IPS-NIHi7 (cell line): ENCODE measurements around the gene PGK1.
"Not testable (repeated sequence)": the region's sequence is repeated elsewhere in the genome, so short reads cannot be mapped to it uniquely, and the experiment has no call there.

ENCODE experiments used
- DNase-seq: peaks from one replicate; pipeline ENCODE4 v3.0.0; 2012; ENCODE audit warnings: mixed read lengths; ENCODE audit errors: extremely low spot score

PGK1 gene

GRCh38 chrX:78103623-78104446 lies at the start of gene PGK1:
TSS of gene PGK1 (plus strand) at chrX:78104248. CDS start at chrX:78104341, 93 bp downstream.
- DNase-seq, result peak; percentile 84

- DNase-seq, result no peak
Observed at GRCh38 chrX:78063687-78064086, 40.4 kb upstream of the PGK1 start.

- no peak for DNase-seq
Observed at GRCh38 chrX:78064152-78064551, 39.9 kb upstream of the PGK1 start.

GRCh38 chrX:78064698-78065601 lies 39.1 kb upstream of the PGK1 start:
- DNase-seq, result not testable (repeated sequence)

GRCh38 chrX:78066110-78066509 lies 37.9 kb upstream of the PGK1 start:
- no peak for DNase-seq

GRCh38 chrX:78071331-78071730 lies 32.7 kb upstream of the PGK1 start:
- DNase-seq, result no peak

GRCh38 chrX:78073147-78074077 lies 30.6 kb upstream of the PGK1 start:
- DNase-seq, result not testable (repeated sequence)

- no peak for DNase-seq
Observed at GRCh38 chrX:78074088-78074487, 30.0 kb upstream of the PGK1 start.

GRCh38 chrX:78075787-78076389 lies 28.2 kb upstream of the PGK1 start:
- no peak for DNase-seq

- DNase-seq, result not testable (repeated sequence)
Observed at GRCh38 chrX:78081413-78081812, 22.6 kb upstream of the PGK1 start.

- peak; percentile 23 for DNase-seq
Observed at GRCh38 chrX:78092296-78092695, 11.8 kb upstream of the PGK1 start.

GRCh38 chrX:78098108-78098507 lies 5.9 kb upstream of the PGK1 start:
- DNase-seq, result no peak

- DNase-seq, result no peak
Observed at GRCh38 chrX:78102091-78102490, 2.0 kb upstream of the PGK1 start.

- DNase-seq, result no peak
Observed at GRCh38 chrX:78103001-78103622, 936 bp upstream of the PGK1 start.

GRCh38 chrX:78104447-78105176 lies 564 bp downstream of the PGK1 start:
- no peak for DNase-seq

GRCh38 chrX:78105944-78106650 lies 2.0 kb downstream of the PGK1 start:
- DNase-seq, result no peak

GRCh38 chrX:78106651-78106986 lies 2.6 kb downstream of the PGK1 start:
- no peak for DNase-seq

GRCh38 chrX:78109458-78109857 lies 5.4 kb downstream of the PGK1 start:
- DNase-seq, result no peak

GRCh38 chrX:78111140-78111931 lies 7.3 kb downstream of the PGK1 start:
- DNase-seq, result no peak
